NT2/D1 (cell line): ENCODE measurements around the gene CDHR3.

ENCODE experiments used
- DNase-seq: peaks from one replicate; pipeline ENCODE4 v3.0.0-alpha.2; 2011; ENCODE audit warnings: low read depth, low spot score
- H3K27me3 ChIP-seq: 2 replicates; pipeline ENCODE4 v1.6.0; 2011; ENCODE audit warnings: mild to moderate bottlenecking; ENCODE audit not compliant: insufficient read length, insufficient read depth
- H3K36me3 ChIP-seq: 2 replicates; pipeline ENCODE4 v1.6.1; 2011; ENCODE audit warnings: mild to moderate bottlenecking, low read length, mixed read lengths; ENCODE audit not compliant: insufficient read depth, insufficient read length
- H3K4me1 ChIP-seq: 2 replicates; pipeline ENCODE4 v1.5.1; 2011; ENCODE audit not compliant: insufficient read depth, insufficient read length
- H3K4me3 ChIP-seq: 2 replicates; pipeline ENCODE4 v1.5.1; 2011; ENCODE audit warnings: low read depth; ENCODE audit not compliant: insufficient read length
- H3K9ac ChIP-seq: 2 replicates; pipeline ENCODE4 v1.6.0; 2011; ENCODE audit warnings: low read depth; ENCODE audit not compliant: insufficient read length
- H3K9me3 ChIP-seq: 2 replicates; pipeline ENCODE4 v1.5.1; 2011; ENCODE audit warnings: mild to moderate bottlenecking, low read length; ENCODE audit not compliant: insufficient read depth
- SUZ12 ChIP-seq: IDR thresholded peaks from 2 replicates; pipeline ENCODE4 v1.6.1; 2011; ENCODE audit not compliant: insufficient read length, insufficient read depth; ENCODE audit errors: extremely low read depth
- YY1 ChIP-seq: IDR thresholded peaks from 2 replicates; pipeline ENCODE4 v1.6.1; 2011; ENCODE audit not compliant: insufficient read length, insufficient read depth
- ZNF274 ChIP-seq: IDR thresholded peaks from 2 replicates; pipeline ENCODE4 v1.6.1; 2011; ENCODE audit warnings: mild to moderate bottlenecking, low read depth, low read length

CDHR3 gene

DNA sequence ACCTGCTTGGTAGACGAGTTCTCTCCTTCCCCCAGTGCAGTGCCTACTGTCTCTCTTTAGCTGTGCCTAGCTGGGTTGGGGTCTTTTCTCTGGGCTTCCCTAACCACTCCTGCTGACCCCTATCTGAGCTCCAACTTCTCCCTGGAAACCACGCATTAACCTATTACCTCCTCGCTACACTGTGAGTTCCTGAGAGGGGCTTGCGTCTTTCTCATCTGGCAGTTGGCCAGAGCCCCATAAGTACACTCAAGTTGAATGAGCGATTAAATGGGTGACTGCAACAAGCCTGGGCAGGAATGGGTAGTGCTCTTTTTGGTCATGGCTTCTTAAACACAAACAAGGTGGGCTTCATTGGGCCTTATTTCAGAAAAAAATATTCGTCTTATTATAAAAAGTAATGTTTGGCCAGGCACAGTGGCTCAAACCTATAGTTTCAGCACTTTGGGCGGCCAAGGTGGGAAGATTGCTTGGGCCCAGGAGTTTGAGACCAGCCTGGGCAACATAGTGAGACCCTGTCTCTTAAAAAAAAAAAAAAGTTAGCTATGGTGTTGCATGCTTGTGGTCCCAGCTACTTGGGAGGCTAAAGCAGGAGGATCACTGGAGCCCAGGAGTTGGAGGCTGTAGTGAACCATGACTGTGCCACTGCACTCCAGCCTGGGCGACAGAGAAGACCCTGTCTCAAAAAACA is 107.6 kb downstream of the CDHR3 start:
- Histone ChIP-seq H3K36me3 (no peaks in the 10 kb centered on the region), H3K9me3 (no peaks in the 10 kb centered on the region), H3K4me1 (peaks cover 6% of the 10 kb centered on the region), H3K4me3 (no peak overlapping the region), H3K27me3 (no peaks in the 10 kb centered on the region), H3K9ac (no peak overlapping the region)
- TF ChIP-seq YY1 = no peak
- no peak for TF ChIP-seq ZNF274
- TF ChIP-seq SUZ12 = no peak
- no peak for DNase-seq

GRCh38 chr7:106071356-106071998 is 108.4 kb downstream of the CDHR3 start:
- TF ChIP-seq YY1 = no peak
- Histone ChIP-seq H3K9ac (no peak overlapping the region), H3K27me3 (no peaks in the 10 kb centered on the region), H3K4me1 (peaks cover 4% of the 10 kb centered on the region), H3K9me3 (no peaks in the 10 kb centered on the region), H3K4me3 (no peak overlapping the region), H3K36me3 (no peaks in the 10 kb centered on the region)
- DNase-seq = no peak

- H3K4me3 ChIP-seq = no peak overlapping the region
- no peak for TF ChIP-seq YY1
- no peak for TF ChIP-seq SUZ12
- TF ChIP-seq ZNF274 = no peak
- H3K9me3 ChIP-seq = no peaks in the 10 kb centered on the region
- no peaks in the 10 kb centered on the region for H3K36me3 ChIP-seq
- H3K9ac ChIP-seq = no peak overlapping the region
- H3K4me1 ChIP-seq = peaks cover 4% of the 10 kb centered on the region
- DNase-seq = no peak
- no peaks in the 10 kb centered on the region for H3K27me3 ChIP-seq
These were observed 109.1 kb downstream of the CDHR3 start for GRCh38 chr7:106071999-106072714.

DNA sequence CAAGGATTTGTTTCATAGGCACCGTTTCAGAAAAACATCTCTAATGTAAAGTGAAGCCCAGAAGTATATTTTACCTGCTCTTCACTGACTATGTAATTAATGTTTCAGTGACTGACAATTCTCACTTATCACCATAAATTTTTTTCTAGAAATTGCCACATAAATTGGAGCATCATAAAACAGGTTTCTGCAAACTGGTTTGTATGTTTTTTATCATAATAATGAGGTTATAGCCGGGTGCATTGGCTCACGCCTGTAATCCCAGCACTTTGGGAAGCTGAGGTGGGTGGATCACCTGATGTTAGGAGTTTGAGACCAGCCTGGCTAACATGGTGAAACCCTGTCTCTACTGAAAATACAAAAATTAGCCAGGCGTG is 109.6 kb downstream of the CDHR3 start:
- Histone ChIP-seq H3K36me3 (no peaks in the 10 kb centered on the region), H3K4me1 (peaks cover 4% of the 10 kb centered on the region), H3K27me3 (no peaks in the 10 kb centered on the region), H3K4me3 (no peak overlapping the region), H3K9me3 (no peaks in the 10 kb centered on the region), H3K9ac (no peak overlapping the region)
- no peak for DNase-seq
- TF ChIP-seq YY1 (no peak), ZNF274 (no peak), SUZ12 (no peak)

GRCh38 chr7:106073701-106074100 is 110.6 kb downstream of the CDHR3 start:
- Histone ChIP-seq H3K36me3 (no peaks in the 10 kb centered on the region), H3K9me3 (no peaks in the 10 kb centered on the region), H3K9ac (no peak overlapping the region), H3K27me3 (no peaks in the 10 kb centered on the region), H3K4me3 (no peak overlapping the region), H3K4me1 (peaks cover 4% of the 10 kb centered on the region)
- DNase-seq = no peak
- TF ChIP-seq SUZ12 (no peak), ZNF274 (no peak), YY1 (no peak)

DNA sequence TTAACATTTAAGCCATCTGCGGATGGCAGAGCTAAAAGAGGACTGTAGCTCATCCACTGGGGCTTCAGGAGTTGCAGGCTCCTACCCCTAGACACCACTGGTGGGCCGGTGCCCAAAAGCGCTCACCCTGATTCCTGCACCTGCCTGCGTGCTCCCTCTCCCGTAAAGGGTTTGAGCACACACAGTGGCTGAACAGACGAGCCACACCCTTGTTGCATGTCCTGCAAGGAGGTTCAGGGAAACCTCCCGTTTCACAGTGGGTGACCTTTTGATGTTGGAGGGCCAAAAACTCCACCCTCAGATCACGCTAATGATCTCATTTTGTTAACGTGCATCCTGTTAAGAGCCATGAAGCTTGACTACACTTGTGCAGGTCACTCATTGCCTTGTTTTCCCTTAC is 111.2 kb downstream of the CDHR3 start:
- no peak for TF ChIP-seq ZNF274
- TF ChIP-seq YY1 = no peak
- no peak for TF ChIP-seq SUZ12
- H3K9ac ChIP-seq = no peak overlapping the region
- H3K27me3 ChIP-seq = no peaks in the 10 kb centered on the region
- H3K4me1 ChIP-seq = peaks cover 4% of the 10 kb centered on the region
- DNase-seq = no peak
- H3K9me3 ChIP-seq = no peaks in the 10 kb centered on the region
- H3K4me3 ChIP-seq = no peak overlapping the region
- no peaks in the 10 kb centered on the region for H3K36me3 ChIP-seq

DNA sequence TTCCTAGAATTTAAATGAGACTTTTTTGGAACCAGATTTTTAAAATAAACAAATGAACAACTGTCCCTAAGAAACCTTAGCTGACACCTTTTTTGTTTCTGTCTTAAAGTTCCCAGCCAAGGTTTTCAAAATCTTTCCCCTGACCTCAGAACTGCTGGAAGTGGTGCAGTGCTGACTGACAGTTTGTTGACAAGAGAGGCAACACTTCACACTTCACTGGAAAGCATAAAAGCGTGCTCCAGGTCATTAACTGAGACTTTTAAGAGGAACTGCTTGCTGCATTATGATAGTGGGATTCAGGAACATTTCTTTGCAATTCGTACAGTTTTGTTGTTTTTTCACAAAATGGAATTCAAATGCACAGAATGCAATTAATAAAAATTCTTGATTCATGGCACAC is 112.9 kb downstream of the CDHR3 start:
- H3K4me3 ChIP-seq = no peak overlapping the region
- H3K27me3 ChIP-seq = no peaks in the 10 kb centered on the region
- peaks cover 4% of the 10 kb centered on the region for H3K4me1 ChIP-seq

More for the DNA sequence above, 112.9 kb downstream of the CDHR3 start:
- H3K36me3 ChIP-seq = no peaks in the 10 kb centered on the region
- H3K9me3 ChIP-seq = no peaks in the 10 kb centered on the region
- no peak overlapping the region for H3K9ac ChIP-seq
- no peak for DNase-seq
- TF ChIP-seq SUZ12 = no peak
- no peak for TF ChIP-seq ZNF274
- TF ChIP-seq YY1 = no peak
